GM06990 (cell line): ENCODE measurements around the gene KRTAP10-8.
"Not testable (repeated sequence)": the region's sequence is repeated elsewhere in the genome, so short reads cannot be mapped to it uniquely, and the experiment has no call there.

Source experiments
- DNase-seq: peaks from one replicate; pipeline ENCODE4 v3.0.0-alpha.2; 2011; ENCODE audit not compliant: insufficient read length; ENCODE audit errors: extremely low read depth
- H3K27me3 ChIP-seq: replicated peaks from 2 replicates; pipeline ENCODE4 v1.6.0; 2011; ENCODE audit warnings: low read length; ENCODE audit not compliant: control insufficient read depth, insufficient read depth
- H3K36me3 ChIP-seq: 2 replicates; pipeline ENCODE4 v1.5.1; 2011; ENCODE audit warnings: low read length; ENCODE audit not compliant: control insufficient read depth, insufficient read depth
- H3K4me3 ChIP-seq: replicated peaks from 2 replicates; pipeline ENCODE4 v1.5.1; 2011; ENCODE audit warnings: low read depth, mild to moderate bottlenecking, control low read depth, low read length
- TF ChIP-seq, protein P1 (sequence below): IDR thresholded peaks from 2 replicates; pipeline ENCODE4 v1.5.1; 2011; ENCODE audit warnings: low read length, control low read depth, mild to moderate bottlenecking, inconsistent platforms; ENCODE audit not compliant: insufficient read depth, poor library complexity, severe bottlenecking

The KRTAP10-8 gene

DNA sequence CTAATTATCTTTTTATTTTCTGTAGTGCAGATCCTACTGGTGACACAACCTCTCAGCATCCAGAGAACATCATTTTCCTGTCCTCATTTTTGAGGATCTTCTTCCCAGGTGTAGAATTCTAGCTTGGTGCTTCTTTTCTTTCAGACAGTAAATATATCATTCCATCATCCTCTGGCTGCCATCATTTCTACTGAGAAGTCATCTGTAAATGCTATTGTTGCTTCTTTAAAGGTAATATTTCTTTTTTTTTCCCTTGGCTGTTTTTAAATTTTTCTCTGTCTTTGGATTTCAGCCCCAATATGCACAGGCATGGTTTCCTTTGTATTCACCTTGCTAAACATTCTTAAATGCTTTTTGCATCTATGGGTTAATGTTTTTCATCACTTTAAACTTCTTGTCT, 11.7 kb downstream of the KRTAP10-8 start:
- H3K4me3 ChIP-seq: no peak overlapping the region
- TF ChIP-seq, protein P1, sequence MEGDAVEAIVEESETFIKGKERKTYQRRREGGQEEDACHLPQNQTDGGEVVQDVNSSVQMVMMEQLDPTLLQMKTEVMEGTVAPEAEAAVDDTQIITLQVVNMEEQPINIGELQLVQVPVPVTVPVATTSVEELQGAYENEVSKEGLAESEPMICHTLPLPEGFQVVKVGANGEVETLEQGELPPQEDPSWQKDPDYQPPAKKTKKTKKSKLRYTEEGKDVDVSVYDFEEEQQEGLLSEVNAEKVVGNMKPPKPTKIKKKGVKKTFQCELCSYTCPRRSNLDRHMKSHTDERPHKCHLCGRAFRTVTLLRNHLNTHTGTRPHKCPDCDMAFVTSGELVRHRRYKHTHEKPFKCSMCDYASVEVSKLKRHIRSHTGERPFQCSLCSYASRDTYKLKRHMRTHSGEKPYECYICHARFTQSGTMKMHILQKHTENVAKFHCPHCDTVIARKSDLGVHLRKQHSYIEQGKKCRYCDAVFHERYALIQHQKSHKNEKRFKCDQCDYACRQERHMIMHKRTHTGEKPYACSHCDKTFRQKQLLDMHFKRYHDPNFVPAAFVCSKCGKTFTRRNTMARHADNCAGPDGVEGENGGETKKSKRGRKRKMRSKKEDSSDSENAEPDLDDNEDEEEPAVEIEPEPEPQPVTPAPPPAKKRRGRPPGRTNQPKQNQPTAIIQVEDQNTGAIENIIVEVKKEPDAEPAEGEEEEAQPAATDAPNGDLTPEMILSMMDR: no peak

DNA sequence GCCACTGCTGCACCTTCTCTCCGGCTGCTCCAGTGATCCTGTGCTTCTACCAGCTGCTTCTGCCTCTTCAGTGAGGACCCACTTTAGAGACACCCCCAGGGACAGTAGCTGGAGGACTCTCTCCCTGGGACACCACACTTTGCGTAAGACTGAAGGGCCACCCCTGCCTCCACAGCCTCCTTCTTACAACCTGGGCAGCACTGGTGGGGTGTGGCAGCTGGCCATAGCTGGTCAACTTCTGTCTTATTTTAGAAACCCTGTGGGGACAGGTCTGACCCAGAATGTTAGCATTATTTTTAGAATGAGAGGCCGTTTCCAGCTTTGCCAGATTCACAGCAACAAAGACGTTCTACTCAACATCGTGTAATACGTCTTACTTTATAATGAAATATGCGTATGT, 13.9 kb downstream of the KRTAP10-8 start:
- DNase-seq: no peak
- Histone ChIP-seq H3K36me3 (no peaks in the 10 kb centered on the region), H3K27me3 (no peaks in the 10 kb centered on the region), H3K4me3 (no peak overlapping the region)
- TF ChIP-seq, protein P1: no peak

More for the DNA sequence above, 11.7 kb downstream of the KRTAP10-8 start:
- H3K36me3 ChIP-seq: no peaks in the 10 kb centered on the region
- no peaks in the 10 kb centered on the region for H3K27me3 ChIP-seq
- DNase-seq: no peak

DNA sequence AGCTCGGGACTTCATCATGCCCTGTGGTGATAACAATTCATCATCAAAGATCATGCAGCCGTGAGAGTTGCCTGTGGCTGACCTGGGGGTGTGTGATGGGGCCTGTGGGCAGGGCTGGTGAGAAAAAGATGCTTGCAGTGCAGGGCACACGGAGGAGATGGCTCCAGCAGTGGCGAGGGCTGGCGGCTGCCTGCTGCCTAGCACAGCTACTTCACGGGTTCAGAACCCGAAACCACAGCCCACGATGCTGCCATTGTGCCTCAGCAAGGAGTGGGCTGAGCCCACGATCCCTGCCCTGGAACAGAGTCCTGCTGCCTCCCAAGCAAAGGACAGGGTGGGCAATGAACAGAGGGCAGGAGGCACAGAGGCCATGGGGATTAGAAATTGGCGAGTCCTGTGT, 14.4 kb downstream of the KRTAP10-8 start:
- no peaks in the 10 kb centered on the region for H3K36me3 ChIP-seq
- TF ChIP-seq, protein P1: no peak
- DNase-seq: no peak
- H3K27me3 ChIP-seq: no peaks in the 10 kb centered on the region
- H3K4me3 ChIP-seq: no peak overlapping the region

DNA sequence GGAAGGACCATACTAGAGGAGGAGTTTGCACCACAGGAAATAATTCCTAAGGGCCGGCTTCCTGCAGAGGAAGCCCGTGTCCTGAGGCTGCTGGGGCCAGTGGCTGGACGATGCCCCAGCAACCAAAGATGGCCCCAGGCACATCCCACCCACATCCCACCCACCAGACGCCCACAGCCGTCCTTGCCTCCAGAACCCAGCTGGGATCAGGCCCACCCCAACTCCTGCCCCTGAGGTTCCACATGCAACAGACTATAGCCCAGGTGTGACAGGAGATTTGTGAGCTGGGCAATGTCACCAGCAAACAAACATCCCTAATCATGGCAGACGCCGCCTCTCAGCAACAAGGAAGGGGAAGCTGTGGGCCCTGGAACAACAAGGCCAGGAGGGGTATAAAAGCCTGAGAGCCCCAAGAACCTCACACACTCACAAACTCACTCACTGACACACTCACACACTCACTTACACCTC, 14.8 kb downstream of the KRTAP10-8 start, which contains the start of gene KRTAP10-9:
Gene KRTAP10-9 (plus strand): TSS at position 421 of the 471 bp plus-strand sequence. CDS start 79 bp downstream, outside the sequence.
- DNase-seq: no peak
- TF ChIP-seq, protein P1: no peak
- Histone ChIP-seq H3K27me3 (no peaks in the 10 kb centered on the region), H3K4me3 (no peak within 1 kb of the TSS), H3K36me3 (no peaks in the 10 kb centered on the region)

DNA sequence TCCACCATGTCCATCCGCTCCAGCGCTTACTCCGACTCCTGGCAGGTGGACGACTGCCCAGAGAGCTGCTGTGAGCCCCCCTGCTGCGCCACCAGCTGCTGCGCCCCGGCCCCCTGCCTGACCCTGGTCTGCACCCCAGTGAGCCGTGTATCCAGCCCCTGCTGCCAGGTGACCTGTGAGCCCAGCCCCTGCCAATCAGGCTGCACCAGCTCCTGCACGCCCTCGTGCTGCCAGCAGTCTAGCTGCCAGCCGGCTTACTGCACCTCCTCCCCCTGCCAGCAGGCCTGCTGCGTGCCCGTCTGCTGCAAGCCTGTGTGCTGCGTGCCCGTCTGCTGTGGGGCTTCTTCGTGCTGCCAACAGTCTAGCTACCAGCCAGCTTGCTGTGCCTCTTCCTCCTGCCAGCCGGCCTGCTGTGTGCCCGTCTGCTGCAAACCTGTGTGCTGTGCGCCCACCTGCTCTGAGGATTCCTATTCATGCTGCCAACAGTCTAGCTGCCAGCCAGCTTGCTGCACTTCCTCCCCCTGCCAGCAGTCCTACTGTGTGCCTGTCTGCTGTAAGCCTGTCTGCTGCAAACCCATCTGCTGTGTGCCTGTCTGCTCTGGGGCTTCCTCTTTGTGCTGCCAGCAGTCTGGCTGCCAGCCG, 15.4 kb downstream of the KRTAP10-8 start:
- H3K4me3 ChIP-seq, DNase-seq, H3K27me3 ChIP-seq, H3K36me3 ChIP-seq: not testable (repeated sequence)

DNA sequence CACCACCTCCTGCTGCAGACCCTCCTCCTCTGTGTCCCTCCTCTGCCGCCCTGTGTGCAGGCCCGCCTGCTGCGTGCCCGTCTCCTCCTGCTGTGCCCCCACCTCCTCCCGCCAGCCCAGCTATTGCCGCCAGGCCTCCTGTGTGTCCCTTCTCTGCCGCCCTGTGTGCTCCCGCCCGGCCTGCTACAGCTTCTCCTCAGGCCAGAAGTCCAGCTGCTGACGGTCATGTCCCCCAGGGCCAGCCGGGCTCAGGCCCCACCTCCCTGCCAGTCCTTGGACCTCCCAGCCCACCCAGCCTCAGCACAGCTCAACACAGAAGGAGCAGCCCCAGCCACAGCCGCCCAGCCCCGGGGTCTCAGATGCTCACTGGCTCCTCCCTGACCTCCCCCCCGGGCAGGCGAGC, 16.0 kb downstream of the KRTAP10-8 start:
- H3K4me3 ChIP-seq, H3K27me3 ChIP-seq, DNase-seq, H3K36me3 ChIP-seq: not testable (repeated sequence)
